ENCODE results near the gene RBFOX1. TPM values are rescaled to one million over a fixed set of nuclear protein-coding genes. Genes with fewer than 3 reads are reported as not detected.

RBFOX1 gene
- polyA plus RNA-seq, 1 donor from 2014 or later = 56.8 TPM

GRCh38 chr16:7423434-7424044 is 90.9 kb downstream of the RBFOX1 start:
- H3K79me2 ChIP-seq (replicated peaks; ENCODE audit: insufficient read depth, low read length) = no peaks in the 10 kb centered on the region
- TF ChIP-seq MXI1 (conservative IDR thresholded peaks at IDR 0.05; ENCODE audit: poor library complexity, severe bottlenecking) (no peak), EP300 (conservative IDR thresholded peaks at IDR 0.05; ENCODE audit: poor library complexity, severe bottlenecking) (no peak), POLR2AphosphoS5 (IDR thresholded peaks at IDR 0.05) (no peak), SMC3 (conservative IDR thresholded peaks at IDR 0.05; ENCODE audit: poor library complexity) (no peak), EZH2 (IDR thresholded peaks at IDR 0.05; ENCODE audit: borderline replicate concordance, insufficient read depth, low read length, poor library complexity, severe bottlenecking) (no peak), TAF1 (IDR thresholded peaks at IDR 0.05; ENCODE audit: low read depth) (no peak), REST (IDR thresholded peaks at IDR 0.05; ENCODE audit: borderline replicate concordance) (no peak), RAD21 (conservative IDR thresholded peaks at IDR 0.05) (no peak)
- TF ChIP-seq, protein P1, sequence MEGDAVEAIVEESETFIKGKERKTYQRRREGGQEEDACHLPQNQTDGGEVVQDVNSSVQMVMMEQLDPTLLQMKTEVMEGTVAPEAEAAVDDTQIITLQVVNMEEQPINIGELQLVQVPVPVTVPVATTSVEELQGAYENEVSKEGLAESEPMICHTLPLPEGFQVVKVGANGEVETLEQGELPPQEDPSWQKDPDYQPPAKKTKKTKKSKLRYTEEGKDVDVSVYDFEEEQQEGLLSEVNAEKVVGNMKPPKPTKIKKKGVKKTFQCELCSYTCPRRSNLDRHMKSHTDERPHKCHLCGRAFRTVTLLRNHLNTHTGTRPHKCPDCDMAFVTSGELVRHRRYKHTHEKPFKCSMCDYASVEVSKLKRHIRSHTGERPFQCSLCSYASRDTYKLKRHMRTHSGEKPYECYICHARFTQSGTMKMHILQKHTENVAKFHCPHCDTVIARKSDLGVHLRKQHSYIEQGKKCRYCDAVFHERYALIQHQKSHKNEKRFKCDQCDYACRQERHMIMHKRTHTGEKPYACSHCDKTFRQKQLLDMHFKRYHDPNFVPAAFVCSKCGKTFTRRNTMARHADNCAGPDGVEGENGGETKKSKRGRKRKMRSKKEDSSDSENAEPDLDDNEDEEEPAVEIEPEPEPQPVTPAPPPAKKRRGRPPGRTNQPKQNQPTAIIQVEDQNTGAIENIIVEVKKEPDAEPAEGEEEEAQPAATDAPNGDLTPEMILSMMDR (IDR thresholded peaks at IDR 0.05; ENCODE audit: poor library complexity, severe bottlenecking) = no peak
- H3K4me3 ChIP-seq (ENCODE audit: low read length) = no peak overlapping the region
- no peaks in the 10 kb centered on the region for H3K27me3 ChIP-seq (ENCODE audit: insufficient read depth, low read depth, low read length)
- H3K27ac ChIP-seq (ENCODE audit: low read length) = no peak overlapping the region
- H3K9me3 ChIP-seq (ENCODE audit: low read length) = no peaks in the 10 kb centered on the region
- no peaks in the 10 kb centered on the region for H3F3A ChIP-seq (ENCODE audit: insufficient read depth, low read length, poor library complexity, severe bottlenecking)
- no peak overlapping the region for H2AFZ ChIP-seq (ENCODE audit: low read depth, low read length)
- H3K9ac ChIP-seq (ENCODE audit: low read length) = no peak overlapping the region
- H3K36me3 ChIP-seq (ENCODE audit: insufficient read depth, low read length) = no peaks in the 10 kb centered on the region
- H3K9me2 ChIP-seq (ENCODE audit: insufficient read depth, low read length) = no peaks in the 10 kb centered on the region
- H4K20me1 ChIP-seq (ENCODE audit: insufficient read depth) = no peaks in the 10 kb centered on the region
- no peak overlapping the region for H3K4me2 ChIP-seq (ENCODE audit: low read length)

- Histone ChIP-seq H3K27me3 (ENCODE audit: insufficient read depth, low read depth, low read length) (no peaks in the 10 kb centered on the region), H4K20me1 (ENCODE audit: insufficient read depth) (no peaks in the 10 kb centered on the region), H3K9ac (ENCODE audit: low read length) (no peak overlapping the region), H2AFZ (ENCODE audit: low read depth, low read length) (no peak overlapping the region), H3K4me3 (ENCODE audit: low read length) (no peak overlapping the region), H3K36me3 (ENCODE audit: insufficient read depth, low read length) (no peaks in the 10 kb centered on the region), H3K4me2 (ENCODE audit: low read length) (no peak overlapping the region), H3K9me3 (ENCODE audit: low read length) (no peaks in the 10 kb centered on the region), H3K79me2 (replicated peaks; ENCODE audit: insufficient read depth, low read length) (no peaks in the 10 kb centered on the region), H3K9me2 (ENCODE audit: insufficient read depth, low read length) (no peaks in the 10 kb centered on the region), H3F3A (ENCODE audit: insufficient read depth, low read length, poor library complexity, severe bottlenecking) (no peaks in the 10 kb centered on the region), H3K27ac (ENCODE audit: low read length) (peak overlapping the region; percentile 35)
- no peak for TF ChIP-seq REST (IDR thresholded peaks at IDR 0.05; ENCODE audit: borderline replicate concordance)
- TF ChIP-seq RAD21 (conservative IDR thresholded peaks at IDR 0.05) = no peak
- no peak for TF ChIP-seq EZH2 (IDR thresholded peaks at IDR 0.05; ENCODE audit: borderline replicate concordance, insufficient read depth, low read length, poor library complexity, severe bottlenecking)
- TF ChIP-seq SMC3 (conservative IDR thresholded peaks at IDR 0.05; ENCODE audit: poor library complexity) = no peak
- TF ChIP-seq TAF1 (IDR thresholded peaks at IDR 0.05; ENCODE audit: low read depth) = no peak
- TF ChIP-seq MXI1 (conservative IDR thresholded peaks at IDR 0.05; ENCODE audit: poor library complexity, severe bottlenecking) = no peak
- TF ChIP-seq EP300 (conservative IDR thresholded peaks at IDR 0.05; ENCODE audit: poor library complexity, severe bottlenecking) = no peak
- TF ChIP-seq POLR2AphosphoS5 (IDR thresholded peaks at IDR 0.05) = no peak
- TF ChIP-seq, protein P1 (IDR thresholded peaks at IDR 0.05; ENCODE audit: poor library complexity, severe bottlenecking) = no peak
Measured at GRCh38 chr16:7426161-7426560, 93.5 kb downstream of the RBFOX1 start.
